ENCODE measurements around the gene SOBP.

SOBP gene

GRCh38 chr6:107635057-107635515 is 145.2 kb downstream of the SOBP start:
- peaks cover 3% of the 10 kb centered on the region for H3K27me3 ChIP-seq (ENCODE audit: insufficient read depth, poor library complexity, severe bottlenecking)
- DNase-seq (ENCODE audit: low spot score) (no peak), ATAC-seq (ENCODE audit: low read depth) (no peak)
- no peak overlapping the region for H3K4me3 ChIP-seq (ENCODE audit: severe bottlenecking)
- no peaks in the 10 kb centered on the region for H3K36me3 ChIP-seq (ENCODE audit: low read depth)
- no peaks in the 10 kb centered on the region for H3K9me3 ChIP-seq (ENCODE audit: severe bottlenecking)
- no peak overlapping the region for H3K27ac ChIP-seq (ENCODE audit: poor library complexity, severe bottlenecking)
- TF ChIP-seq CTCF (IDR thresholded peaks at IDR 0.05; ENCODE audit: poor library complexity, severe bottlenecking), result no peak
- no peaks in the 10 kb centered on the region for H3K4me1 ChIP-seq (ENCODE audit: insufficient read depth, poor library complexity, severe bottlenecking)

- Histone ChIP-seq H3K27ac (ENCODE audit: poor library complexity, severe bottlenecking) (no peak overlapping the region), H3K4me3 (ENCODE audit: severe bottlenecking) (no peak overlapping the region), H3K4me1 (ENCODE audit: insufficient read depth, poor library complexity, severe bottlenecking) (no peaks in the 10 kb centered on the region), H3K9me3 (ENCODE audit: severe bottlenecking) (no peaks in the 10 kb centered on the region), H3K36me3 (ENCODE audit: low read depth) (no peaks in the 10 kb centered on the region), H3K27me3 (ENCODE audit: insufficient read depth, poor library complexity, severe bottlenecking) (peaks cover 3% of the 10 kb centered on the region)
- TF ChIP-seq CTCF (IDR thresholded peaks at IDR 0.05; ENCODE audit: poor library complexity, severe bottlenecking), result no peak
- no peak for DNase-seq (ENCODE audit: low spot score)
- no peak for ATAC-seq (ENCODE audit: low read depth)
Measured at GRCh38 chr6:107636486-107636885, 146.6 kb downstream of the SOBP start.

- no peaks in the 10 kb centered on the region for H3K9me3 ChIP-seq (ENCODE audit: severe bottlenecking)
- no peak overlapping the region for H3K27ac ChIP-seq (ENCODE audit: poor library complexity, severe bottlenecking)
- no peaks in the 10 kb centered on the region for H3K36me3 ChIP-seq (ENCODE audit: low read depth)
- ATAC-seq (ENCODE audit: low read depth) (no peak), DNase-seq (ENCODE audit: low spot score) (no peak)
- no peak for TF ChIP-seq CTCF (IDR thresholded peaks at IDR 0.05; ENCODE audit: poor library complexity, severe bottlenecking)
- H3K4me1 ChIP-seq (ENCODE audit: insufficient read depth, poor library complexity, severe bottlenecking), result no peaks in the 10 kb centered on the region
- no peak overlapping the region for H3K4me3 ChIP-seq (ENCODE audit: severe bottlenecking)
- H3K27me3 ChIP-seq (ENCODE audit: insufficient read depth, poor library complexity, severe bottlenecking), result peaks cover 3% of the 10 kb centered on the region
Measured at GRCh38 chr6:107637316-107638315, 147.7 kb downstream of the SOBP start.

- no peak overlapping the region for H3K27ac ChIP-seq (ENCODE audit: poor library complexity, severe bottlenecking)
- ATAC-seq (ENCODE audit: low read depth), result no peak
- H3K9me3 ChIP-seq (ENCODE audit: severe bottlenecking), result no peaks in the 10 kb centered on the region
- H3K4me3 ChIP-seq (ENCODE audit: severe bottlenecking), result no peak overlapping the region
- no peaks in the 10 kb centered on the region for H3K4me1 ChIP-seq (ENCODE audit: insufficient read depth, poor library complexity, severe bottlenecking)
- no peak for DNase-seq (ENCODE audit: low spot score)
- no peak for TF ChIP-seq CTCF (IDR thresholded peaks at IDR 0.05; ENCODE audit: poor library complexity, severe bottlenecking)
- H3K36me3 ChIP-seq (ENCODE audit: low read depth), result no peaks in the 10 kb centered on the region
- H3K27me3 ChIP-seq (ENCODE audit: insufficient read depth, poor library complexity, severe bottlenecking), result peaks cover 3% of the 10 kb centered on the region
Measured at GRCh38 chr6:107638493-107638892, 148.6 kb downstream of the SOBP start.

GRCh38 chr6:107639511-107639910 is 149.6 kb downstream of the SOBP start:
- Histone ChIP-seq H3K9me3 (ENCODE audit: severe bottlenecking) (no peaks in the 10 kb centered on the region), H3K27ac (ENCODE audit: poor library complexity, severe bottlenecking) (no peak overlapping the region), H3K27me3 (ENCODE audit: insufficient read depth, poor library complexity, severe bottlenecking) (peaks cover 3% of the 10 kb centered on the region), H3K36me3 (ENCODE audit: low read depth) (no peaks in the 10 kb centered on the region), H3K4me1 (ENCODE audit: insufficient read depth, poor library complexity, severe bottlenecking) (no peaks in the 10 kb centered on the region), H3K4me3 (ENCODE audit: severe bottlenecking) (no peak overlapping the region)
- no peak for TF ChIP-seq CTCF (IDR thresholded peaks at IDR 0.05; ENCODE audit: poor library complexity, severe bottlenecking)
- no peak for ATAC-seq (ENCODE audit: low read depth)
- DNase-seq (ENCODE audit: low spot score), result no peak

Measured in RWPE2 (cell line).